ENCODE measurements around the gene RAB3IL1. TPM values are rescaled to one million over a fixed set of nuclear protein-coding genes. Genes with fewer than 3 reads are reported as not detected.
A peak's percentile ranks its signal among the peaks of the same experiment; 100 is the strongest.

RAB3IL1 gene
- total RNA-seq, 1 experiment from 2014 or later, result 7.9 TPM

DNA sequence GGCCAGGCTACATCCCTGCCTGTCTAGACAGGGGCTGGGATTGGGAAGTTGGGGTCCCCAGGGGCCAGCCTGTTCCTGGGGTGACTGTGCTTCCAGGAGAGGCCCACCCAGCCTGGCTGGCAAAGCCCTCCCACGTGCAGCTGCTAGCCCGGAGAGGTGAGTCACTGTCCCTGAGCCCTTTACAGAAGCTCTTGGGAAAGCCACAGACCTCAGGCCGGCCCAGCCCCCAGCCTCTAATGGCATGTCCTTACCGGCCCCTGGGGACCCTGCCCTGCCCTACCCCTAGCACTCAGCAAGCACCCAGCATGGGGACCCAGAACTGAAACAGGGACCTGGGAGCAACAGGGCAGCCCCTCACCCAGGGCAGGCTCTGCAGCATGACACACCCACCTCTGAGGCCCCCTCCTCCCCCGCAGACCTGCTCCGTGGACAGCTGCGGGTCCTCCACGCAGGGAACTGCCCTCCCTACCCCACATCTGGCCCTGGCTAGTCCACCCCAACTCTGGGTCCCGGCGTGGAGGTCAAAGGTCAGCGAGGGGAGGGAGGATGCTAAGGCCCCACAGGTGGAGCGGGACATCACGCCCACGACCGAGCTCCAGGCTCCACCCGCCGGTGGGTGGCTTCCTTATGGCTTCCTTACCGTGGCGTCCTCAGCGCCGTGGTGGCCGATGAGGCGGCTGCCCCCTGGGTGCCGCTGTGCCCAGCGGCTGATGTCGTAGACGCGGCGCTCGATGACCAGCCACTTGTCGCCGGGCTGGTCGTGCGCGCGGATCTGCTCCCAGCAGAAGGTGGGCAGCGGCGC lies 26.6 kb downstream of the RAB3IL1 start:
- peak overlapping the region; percentile 92 for H2AFZ ChIP-seq (ENCODE audit: low read length)
- H3K4me1 ChIP-seq (ENCODE audit: insufficient read depth, low read length), result peaks cover 12% of the 10 kb centered on the region
- no peak overlapping the region for H3K27ac ChIP-seq (ENCODE audit: low read length)

DNA sequence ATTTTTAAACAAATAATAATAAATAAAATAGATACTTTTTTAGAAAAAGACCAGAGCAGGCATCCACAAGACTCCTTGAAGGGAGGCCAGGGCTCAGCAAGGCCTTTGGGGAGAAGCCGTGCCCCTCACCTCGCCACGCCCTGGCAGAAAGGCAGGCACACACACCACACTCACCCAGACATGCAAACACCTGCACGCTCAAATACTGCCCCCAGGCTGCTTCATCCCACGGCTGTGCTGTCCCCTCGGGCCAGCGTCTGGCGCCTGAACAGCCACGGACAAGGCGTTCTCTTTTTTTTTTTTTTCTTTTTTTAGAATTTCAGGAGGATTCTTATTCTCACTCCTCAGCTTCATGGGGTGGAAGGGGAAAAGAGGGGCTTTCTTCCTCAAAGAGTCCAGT lies 27.5 kb downstream of the RAB3IL1 start:
- H3K27ac ChIP-seq (ENCODE audit: low read length), result no peak overlapping the region
- H3K9ac ChIP-seq (ENCODE audit: low read length), result no peak overlapping the region
- H2AFZ ChIP-seq (ENCODE audit: low read length), result no peak overlapping the region
- CTCF ChIA-PET, result no interaction called here
- intact Hi-C loops (cut with micrococcal nuclease), result loop anchor here (2.0 to 5.0 kb wide), 2 partner anchors 73 to 93 kb away; partner anchors contain the start of gene FADS1
- POLR2A ChIA-PET (ENCODE audit: unreplicated experiment), result no interaction called here
- no peak for DNase-seq
- no peak overlapping the region; the same call in 1 of the 2 replicates for H3K4me3 ChIP-seq (ENCODE audit: low read length)
- H4K20me1 ChIP-seq (ENCODE audit: low read length), result no peaks in the 10 kb centered on the region
- H3K36me3 ChIP-seq (ENCODE audit: low read depth, low read length), result no peaks in the 10 kb centered on the region
- peak overlapping the region; percentile 99; the same call in 1 of the 2 replicates for H3K4me2 ChIP-seq (ENCODE audit: low read length)
- H3K9me3 ChIP-seq (ENCODE audit: low read length), result no peaks in the 10 kb centered on the region
- H3K4me1 ChIP-seq (ENCODE audit: insufficient read depth, low read length), result peaks cover 12% of the 10 kb centered on the region
- TF ChIP-seq CTCF (conservative IDR thresholded peaks at IDR 0.05; ENCODE audit: low read depth, low read length) (no peak), EZH2 (IDR thresholded peaks at IDR 0.05; ENCODE audit: low read length, unreplicated experiment) (no peak), EZH2phosphoT487 (IDR thresholded peaks at IDR 0.05; ENCODE audit: borderline replicate concordance, low read length) (no peak)
- H3K9me2 ChIP-seq (replicated peaks; ENCODE audit: low read length), result no peaks in the 10 kb centered on the region
- H3K27me3 ChIP-seq (ENCODE audit: low read length), result no peaks in the 10 kb centered on the region
- no peak for ATAC-seq
- BruUV-seq (replicated peaks), result no TSS peak
- no peaks in the 10 kb centered on the region for H3F3A ChIP-seq (ENCODE audit: low read length, unreplicated experiment)
- H3K79me2 ChIP-seq (ENCODE audit: low read length), result peaks cover 10% of the 10 kb centered on the region; the same call in 1 of the 2 replicates

More for the DNA sequence above, 26.6 kb downstream of the RAB3IL1 start:
- no peaks in the 10 kb centered on the region for H3K9me3 ChIP-seq (ENCODE audit: low read length)
- CTCF ChIA-PET, result no interaction called here
- peak overlapping the region; percentile 37; the same call in 1 of the 2 replicates for H3K9ac ChIP-seq (ENCODE audit: low read length)
- DNase-seq, result peak; percentile 76
- TF ChIP-seq EZH2 (IDR thresholded peaks at IDR 0.05; ENCODE audit: low read length, unreplicated experiment), result no peak
- TF ChIP-seq EZH2phosphoT487 (IDR thresholded peaks at IDR 0.05; ENCODE audit: borderline replicate concordance, low read length), result 0 out of 2 replicates have a peak, but pooled peaks have one; percentile 26
- TF ChIP-seq CTCF (conservative IDR thresholded peaks at IDR 0.05; ENCODE audit: low read depth, low read length), result 0 out of 2 replicates have a peak, but pooled peaks have one; percentile 13
- no peaks in the 10 kb centered on the region for H3F3A ChIP-seq (ENCODE audit: low read length, unreplicated experiment)
- peak; percentile 44 for ATAC-seq
- no peaks in the 10 kb centered on the region for H4K20me1 ChIP-seq (ENCODE audit: low read length)
- peak overlapping the region; percentile 91 for H3K4me3 ChIP-seq (ENCODE audit: low read length)
- H3K27me3 ChIP-seq (ENCODE audit: low read length), result no peaks in the 10 kb centered on the region
- H3K36me3 ChIP-seq (ENCODE audit: low read depth, low read length), result no peaks in the 10 kb centered on the region
- BruUV-seq (replicated peaks), result TSS peak; percentile 43
- H3K4me2 ChIP-seq (ENCODE audit: low read length), result peak overlapping the region; percentile 99
- intact Hi-C loops (cut with micrococcal nuclease), result loop anchor here (2.0 to 5.0 kb wide), 2 partner anchors 73 to 94 kb away; partner anchors contain the start of gene FADS1
- peaks cover 10% of the 10 kb centered on the region; the same call in 1 of the 2 replicates for H3K79me2 ChIP-seq (ENCODE audit: low read length)
- no peaks in the 10 kb centered on the region for H3K9me2 ChIP-seq (replicated peaks; ENCODE audit: low read length)
- POLR2A ChIA-PET (ENCODE audit: unreplicated experiment), result no interaction called here

- Histone ChIP-seq H4K20me1 (ENCODE audit: low read length) (no peaks in the 10 kb centered on the region), H3K36me3 (ENCODE audit: low read depth, low read length) (no peaks in the 10 kb centered on the region), H3K4me3 (ENCODE audit: low read length) (no peak overlapping the region), H3F3A (ENCODE audit: low read length, unreplicated experiment) (no peaks in the 10 kb centered on the region), H3K4me2 (ENCODE audit: low read length) (no peak overlapping the region), H3K27me3 (ENCODE audit: low read length) (no peaks in the 10 kb centered on the region), H3K9me2 (replicated peaks; ENCODE audit: low read length) (no peaks in the 10 kb centered on the region), H3K9ac (ENCODE audit: low read length) (no peak overlapping the region), H3K27ac (ENCODE audit: low read length) (no peak overlapping the region), H2AFZ (ENCODE audit: low read length) (no peak overlapping the region), H3K79me2 (ENCODE audit: low read length) (peaks cover 10% of the 10 kb centered on the region; the same call in 1 of the 2 replicates), H3K4me1 (ENCODE audit: insufficient read depth, low read length) (peaks cover 12% of the 10 kb centered on the region), H3K9me3 (ENCODE audit: low read length) (no peaks in the 10 kb centered on the region)
- DNase-seq (no peak), ATAC-seq (no peak)
- TF ChIP-seq CTCF (conservative IDR thresholded peaks at IDR 0.05; ENCODE audit: low read depth, low read length) (no peak), EZH2phosphoT487 (IDR thresholded peaks at IDR 0.05; ENCODE audit: borderline replicate concordance, low read length) (no peak), EZH2 (IDR thresholded peaks at IDR 0.05; ENCODE audit: low read length, unreplicated experiment) (no peak)
- CTCF ChIA-PET, result no interaction called here
- intact Hi-C loops (cut with micrococcal nuclease), result no loop called here
- POLR2A ChIA-PET (ENCODE audit: unreplicated experiment), result no interaction called here
- BruUV-seq (replicated peaks), result TSS peak; percentile 16
Observed at GRCh38 chr11:61888590-61888989, 28.8 kb downstream of the RAB3IL1 start.
